ENCODE measurements around the gene GRM5.

The GRM5 gene

DNA sequence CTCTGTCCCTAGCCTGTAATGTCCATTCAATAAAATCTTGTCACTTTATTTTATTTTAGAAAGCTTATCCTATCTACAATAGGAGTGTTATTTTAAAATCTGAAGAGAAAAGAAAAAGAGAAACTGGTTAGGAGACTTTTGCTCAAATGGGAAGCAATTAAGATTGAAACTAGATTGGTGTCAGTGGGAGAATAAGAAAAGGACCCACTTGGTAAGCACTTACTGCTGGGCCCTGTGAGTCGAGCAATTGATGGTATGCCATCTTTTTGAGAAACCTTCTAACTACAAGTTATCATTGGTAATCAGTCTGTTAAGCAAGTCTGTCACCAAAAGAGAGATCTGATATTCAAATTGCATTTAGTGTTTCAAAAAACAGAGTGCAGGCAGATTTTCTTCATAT is 258.4 kb downstream of the GRM5 start:
- H3K27ac ChIP-seq (replicated peaks; ENCODE audit: low read length) = no peak overlapping the region
- no peak overlapping the region for H2BK15ac ChIP-seq (ENCODE audit: low read length)
- H4K8ac ChIP-seq (ENCODE audit: low read depth, low read length) = no peak overlapping the region
- no peaks in the 10 kb centered on the region for H3K9me3 ChIP-seq (replicated peaks in 1 of 2; ENCODE audit: control insufficient read depth in 2 of 2, insufficient read depth in 1 of 2, low read depth in 1 of 2, low read length in 2 of 2)
- no peaks in the 10 kb centered on the region for H3K79me1 ChIP-seq (ENCODE audit: low read depth, low read length)
- H3K4me1 ChIP-seq (ENCODE audit: control insufficient read depth in 2 of 2, insufficient read depth in 1 of 2, low read depth in 1 of 2, low read length in 2 of 2) = no peaks in the 10 kb centered on the region
- H2AFZ ChIP-seq (ENCODE audit: low read length) = no peak overlapping the region
- H3K4me2 ChIP-seq (ENCODE audit: insufficient read depth, low read length, poor library complexity, severe bottlenecking) = no peak overlapping the region
- H3K18ac ChIP-seq (ENCODE audit: low read length) = no peak overlapping the region
- H2AK5ac ChIP-seq (ENCODE audit: low read depth, low read length) = no peak overlapping the region
- H3K9ac ChIP-seq (ENCODE audit: low read depth, low read length, poor library complexity) = no peak overlapping the region
- no peaks in the 10 kb centered on the region for H3K27me3 ChIP-seq (ENCODE audit: control insufficient read depth in 3 of 3, insufficient read depth in 3 of 3, low read depth in 1 of 3, low read length in 3 of 3)
- H3K23ac ChIP-seq (ENCODE audit: low read depth, low read length, poor library complexity) = no peak overlapping the region
- H4K91ac ChIP-seq (ENCODE audit: low read depth, low read length, poor library complexity) = no peak overlapping the region
- H3K36me3 ChIP-seq (replicated peaks in 1 of 2; ENCODE audit: control insufficient read depth in 2 of 2, insufficient read depth in 2 of 2, low read length in 2 of 2) = no peaks in the 10 kb centered on the region
- H3K4me3 ChIP-seq (ENCODE audit: low read length in 2 of 2) = no peak overlapping the region
- H2BK120ac ChIP-seq (ENCODE audit: low read depth, low read length) = no peak overlapping the region
- H2BK12ac ChIP-seq (ENCODE audit: low read length) = no peak overlapping the region
- no peak overlapping the region for H3K14ac ChIP-seq (ENCODE audit: low read length)
- H2BK5ac ChIP-seq (ENCODE audit: low read length) = no peak overlapping the region
- WGBS, 2 donors (ENCODE audit: extremely low coverage in 2 of 2, insufficient read length in 2 of 2, insufficient replicate concordance in 1 of 2) = no CpG with 5 or more reads among the region's 1 CpG
- no peak for DNase-seq (ENCODE audit: low spot score)
- H3K4ac ChIP-seq (ENCODE audit: low read length) = no peak overlapping the region

DNA sequence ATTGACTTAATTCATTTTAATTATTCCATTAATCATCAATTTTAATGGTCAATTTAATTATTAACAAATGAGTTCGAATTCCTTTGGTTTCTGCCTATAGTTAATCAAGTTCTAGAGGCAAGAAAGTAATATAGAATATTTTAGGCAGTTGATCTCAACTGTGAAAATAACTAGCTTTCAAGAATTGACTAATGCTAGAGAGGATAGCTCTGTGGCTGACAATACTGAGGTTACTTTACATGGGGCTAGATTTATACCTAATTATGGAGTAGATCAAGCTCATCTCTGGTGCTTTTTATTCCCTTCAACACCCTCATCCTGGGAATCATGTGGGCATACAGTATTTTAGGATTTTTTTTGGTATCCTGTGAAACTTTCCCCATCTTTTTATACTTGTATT is 259.4 kb downstream of the GRM5 start:
- Histone ChIP-seq H3K4me3 (ENCODE audit: low read length in 2 of 2) (no peak overlapping the region), H3K36me3 (replicated peaks in 1 of 2; ENCODE audit: control insufficient read depth in 2 of 2, insufficient read depth in 2 of 2, low read length in 2 of 2) (no peaks in the 10 kb centered on the region)
- no CpG with 5 or more reads among the region's 1 CpG for WGBS, 2 donors (ENCODE audit: extremely low coverage in 2 of 2, insufficient read length in 2 of 2, insufficient replicate concordance in 1 of 2)

GRCh38 chr11:88801484-88802123 is 264.2 kb downstream of the GRM5 start:
- Histone ChIP-seq H3K27me3 (ENCODE audit: control insufficient read depth in 3 of 3, insufficient read depth in 3 of 3, low read depth in 1 of 3, low read length in 3 of 3) (no peaks in the 10 kb centered on the region), H3K36me3 (replicated peaks in 1 of 2; ENCODE audit: control insufficient read depth in 2 of 2, insufficient read depth in 2 of 2, low read length in 2 of 2) (no peaks in the 10 kb centered on the region), H3K4me3 (ENCODE audit: low read length in 2 of 2) (no peak overlapping the region), H3K18ac (ENCODE audit: low read length) (no peak overlapping the region), H3K9ac (ENCODE audit: low read depth, low read length, poor library complexity) (no peak overlapping the region), H3K23ac (ENCODE audit: low read depth, low read length, poor library complexity) (no peak overlapping the region), H4K8ac (ENCODE audit: low read depth, low read length) (no peak overlapping the region), H3K4me1 (ENCODE audit: control insufficient read depth in 2 of 2, insufficient read depth in 1 of 2, low read depth in 1 of 2, low read length in 2 of 2) (no peaks in the 10 kb centered on the region), H2BK120ac (ENCODE audit: low read depth, low read length) (no peak overlapping the region), H3K27ac (replicated peaks; ENCODE audit: low read length) (no peak overlapping the region), H2BK12ac (ENCODE audit: low read length) (no peak overlapping the region), H3K4ac (ENCODE audit: low read length) (no peak overlapping the region), H2BK5ac (ENCODE audit: low read length) (no peak overlapping the region), H3K9me3 (replicated peaks in 1 of 2; ENCODE audit: control insufficient read depth in 2 of 2, insufficient read depth in 1 of 2, low read depth in 1 of 2, low read length in 2 of 2) (no peaks in the 10 kb centered on the region), H3K4me2 (ENCODE audit: insufficient read depth, low read length, poor library complexity, severe bottlenecking) (no peak overlapping the region), H3K79me1 (ENCODE audit: low read depth, low read length) (no peaks in the 10 kb centered on the region), H2AK5ac (ENCODE audit: low read depth, low read length) (no peak overlapping the region), H2AFZ (ENCODE audit: low read length) (no peak overlapping the region), H3K14ac (ENCODE audit: low read length) (no peak overlapping the region), H2BK15ac (ENCODE audit: low read length) (no peak overlapping the region), H4K91ac (ENCODE audit: low read depth, low read length, poor library complexity) (no peak overlapping the region)
- no CpG with 5 or more reads among the region's 2 CpGs for WGBS, 2 donors (ENCODE audit: extremely low coverage in 2 of 2, insufficient read length in 2 of 2, insufficient replicate concordance in 1 of 2)
- no peak for DNase-seq (ENCODE audit: low spot score)

More for the DNA sequence above, 259.4 kb downstream of the GRM5 start:
- Histone ChIP-seq H3K4me1 (ENCODE audit: control insufficient read depth in 2 of 2, insufficient read depth in 1 of 2, low read depth in 1 of 2, low read length in 2 of 2) (no peaks in the 10 kb centered on the region), H3K4me2 (ENCODE audit: insufficient read depth, low read length, poor library complexity, severe bottlenecking) (no peak overlapping the region), H3K27ac (replicated peaks; ENCODE audit: low read length) (no peak overlapping the region), H2AFZ (ENCODE audit: low read length) (no peak overlapping the region), H3K79me1 (ENCODE audit: low read depth, low read length) (no peaks in the 10 kb centered on the region), H2BK12ac (ENCODE audit: low read length) (no peak overlapping the region), H2BK120ac (ENCODE audit: low read depth, low read length) (no peak overlapping the region), H3K23ac (ENCODE audit: low read depth, low read length, poor library complexity) (no peak overlapping the region), H3K9me3 (replicated peaks in 1 of 2; ENCODE audit: control insufficient read depth in 2 of 2, insufficient read depth in 1 of 2, low read depth in 1 of 2, low read length in 2 of 2) (no peaks in the 10 kb centered on the region), H4K91ac (ENCODE audit: low read depth, low read length, poor library complexity) (no peak overlapping the region), H2AK5ac (ENCODE audit: low read depth, low read length) (no peak overlapping the region), H3K9ac (ENCODE audit: low read depth, low read length, poor library complexity) (no peak overlapping the region), H3K18ac (ENCODE audit: low read length) (no peak overlapping the region), H3K14ac (ENCODE audit: low read length) (no peak overlapping the region), H2BK15ac (ENCODE audit: low read length) (no peak overlapping the region), H2BK5ac (ENCODE audit: low read length) (no peak overlapping the region), H3K27me3 (ENCODE audit: control insufficient read depth in 3 of 3, insufficient read depth in 3 of 3, low read depth in 1 of 3, low read length in 3 of 3) (no peaks in the 10 kb centered on the region), H3K4ac (ENCODE audit: low read length) (no peak overlapping the region), H4K8ac (ENCODE audit: low read depth, low read length) (no peak overlapping the region)
- DNase-seq (ENCODE audit: low spot score) = no peak

DNA sequence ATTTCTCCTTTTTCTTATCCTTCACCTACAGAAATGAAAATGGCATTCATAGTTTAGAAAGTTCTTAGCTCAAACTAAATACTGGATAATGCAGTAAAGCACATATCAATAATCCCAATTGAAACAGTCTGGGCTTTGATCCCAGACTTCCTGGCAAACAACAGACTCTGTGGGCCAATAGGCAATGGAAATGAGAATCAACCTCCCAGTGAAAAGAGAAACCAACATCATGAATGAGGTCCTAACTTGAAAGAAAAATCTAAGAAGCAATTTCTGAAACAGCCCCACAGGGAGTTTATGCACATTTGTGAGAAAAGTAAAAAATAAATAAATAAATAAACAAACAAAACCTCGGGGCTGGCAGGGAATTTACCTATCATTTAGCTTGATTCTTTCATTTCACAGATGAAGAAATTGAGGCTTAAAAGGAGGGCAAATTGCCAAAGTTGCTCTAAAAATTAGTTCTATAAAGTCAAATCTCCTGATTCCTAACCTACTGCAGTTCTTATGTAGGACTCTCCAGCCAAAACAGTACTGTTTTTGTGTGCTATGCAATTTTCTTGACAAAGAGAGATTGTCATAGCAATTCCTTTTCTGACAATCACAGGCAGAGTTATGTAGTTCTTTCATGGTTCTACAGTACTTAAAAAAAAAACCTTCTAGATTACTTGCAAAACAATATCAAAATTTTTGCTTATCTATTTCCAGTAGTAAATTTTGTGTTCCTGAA is 265.8 kb downstream of the GRM5 start:
- H2AK5ac ChIP-seq (ENCODE audit: low read depth, low read length) = no peak overlapping the region
- H3K4me2 ChIP-seq (ENCODE audit: insufficient read depth, low read length, poor library complexity, severe bottlenecking) = no peak overlapping the region
- no peak overlapping the region for H3K23ac ChIP-seq (ENCODE audit: low read depth, low read length, poor library complexity)
- no peak overlapping the region for H3K14ac ChIP-seq (ENCODE audit: low read length)
- no peak overlapping the region for H2AFZ ChIP-seq (ENCODE audit: low read length)
- no peak overlapping the region for H3K18ac ChIP-seq (ENCODE audit: low read length)
- H3K27me3 ChIP-seq (ENCODE audit: control insufficient read depth in 3 of 3, insufficient read depth in 3 of 3, low read depth in 1 of 3, low read length in 3 of 3) = no peaks in the 10 kb centered on the region
- H2BK5ac ChIP-seq (ENCODE audit: low read length) = no peak overlapping the region
- no CpG with 5 or more reads among the region's 1 CpG for WGBS, 2 donors (ENCODE audit: extremely low coverage in 2 of 2, insufficient read length in 2 of 2, insufficient replicate concordance in 1 of 2)
- DNase-seq (ENCODE audit: low spot score) = no peak
- no peak overlapping the region for H3K4ac ChIP-seq (ENCODE audit: low read length)
- H3K79me1 ChIP-seq (ENCODE audit: low read depth, low read length) = no peaks in the 10 kb centered on the region
- H3K36me3 ChIP-seq (replicated peaks in 1 of 2; ENCODE audit: control insufficient read depth in 2 of 2, insufficient read depth in 2 of 2, low read length in 2 of 2) = no peaks in the 10 kb centered on the region
- H4K91ac ChIP-seq (ENCODE audit: low read depth, low read length, poor library complexity) = no peak overlapping the region
- no peak overlapping the region for H3K27ac ChIP-seq (replicated peaks; ENCODE audit: low read length)
- no peak overlapping the region for H3K9ac ChIP-seq (ENCODE audit: low read depth, low read length, poor library complexity)
- H2BK15ac ChIP-seq (ENCODE audit: low read length) = no peak overlapping the region
- H2BK120ac ChIP-seq (ENCODE audit: low read depth, low read length) = no peak overlapping the region
- no peak overlapping the region for H4K8ac ChIP-seq (ENCODE audit: low read depth, low read length)
- H3K9me3 ChIP-seq (replicated peaks in 1 of 2; ENCODE audit: control insufficient read depth in 2 of 2, insufficient read depth in 1 of 2, low read depth in 1 of 2, low read length in 2 of 2) = no peaks in the 10 kb centered on the region
- H3K4me3 ChIP-seq (ENCODE audit: low read length in 2 of 2) = no peak overlapping the region
- no peaks in the 10 kb centered on the region for H3K4me1 ChIP-seq (ENCODE audit: control insufficient read depth in 2 of 2, insufficient read depth in 1 of 2, low read depth in 1 of 2, low read length in 2 of 2)
- H2BK12ac ChIP-seq (ENCODE audit: low read length) = no peak overlapping the region

Data from neuronal stem cell (in vitro differentiated cells).